GM21786 (cell line): Measurements from ENCODE around the gene GRID1.
"Not testable (repeated sequence)": the region's sequence is repeated elsewhere in the genome, so short reads cannot be mapped to it uniquely, and the experiment has no call there.

Source experiments
- ATAC-seq: cut with Tn5 transposase; IDR thresholded peaks from one replicate; pipeline ENCODE4 v1.9.1; 2021; ENCODE audit not compliant: unreplicated experiment

Gene GRID1

DNA sequence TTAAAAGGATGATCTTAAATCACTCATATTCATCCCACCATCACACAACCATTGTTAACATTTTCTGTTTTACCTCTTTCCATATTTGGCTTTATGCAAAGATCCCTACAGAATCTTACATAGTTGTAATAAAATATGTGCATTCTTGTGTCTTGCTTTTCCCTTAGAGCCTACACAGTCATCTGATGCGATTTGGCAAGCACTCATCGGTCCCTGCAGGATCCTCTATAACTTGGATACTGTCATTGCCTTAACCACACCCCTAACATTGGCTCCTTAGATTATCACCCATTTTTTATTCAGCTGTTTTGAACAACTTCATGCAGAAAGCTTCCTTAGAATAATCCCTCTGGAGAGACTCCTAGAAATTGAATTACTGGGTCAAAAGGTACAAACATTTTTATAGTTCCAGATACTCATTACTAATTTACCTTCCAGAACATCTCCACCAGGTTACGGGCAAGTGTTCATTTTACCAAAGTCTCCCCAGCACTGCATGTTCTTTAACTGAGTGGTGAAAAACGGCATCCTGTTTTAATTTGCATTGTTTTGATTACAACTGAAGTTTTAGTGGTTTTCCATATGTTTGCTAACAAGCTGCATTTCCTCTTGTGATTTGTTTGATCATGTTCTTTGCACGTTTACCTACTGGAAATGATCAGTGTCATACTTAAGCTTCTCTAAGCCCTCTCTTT lies 268.3 kb downstream of the GRID1 start:
- no peak for ATAC-seq

DNA sequence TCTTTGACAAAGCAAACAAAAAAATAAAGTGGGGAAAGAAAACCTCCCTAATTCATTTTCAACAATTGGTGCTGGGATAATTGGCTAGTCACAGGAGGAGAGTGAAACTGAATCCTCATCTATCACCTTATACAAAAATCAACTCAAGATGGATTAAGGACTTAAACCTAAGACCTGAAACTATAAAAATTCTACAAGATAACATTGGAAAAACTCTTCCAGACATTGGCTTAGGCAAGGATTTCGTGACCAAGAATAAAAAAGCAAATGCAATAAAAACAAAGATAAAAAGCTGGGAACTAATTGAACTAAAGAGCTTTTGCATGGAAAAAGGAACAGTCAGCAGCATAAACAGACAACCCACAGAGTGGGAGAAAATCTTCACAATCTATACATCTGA lies 271.5 kb downstream of the GRID1 start:
- not testable (repeated sequence) for ATAC-seq

GRCh38 chr10:86092311-86092710 lies 274.3 kb downstream of the GRID1 start:
- not testable (repeated sequence) for ATAC-seq

GRCh38 chr10:86091216-86091615 lies 275.4 kb downstream of the GRID1 start:
- no peak for ATAC-seq

GRCh38 chr10:86090807-86091206 lies 275.8 kb downstream of the GRID1 start:
- no peak for ATAC-seq

- no peak for ATAC-seq
Observed at GRCh38 chr10:86087716-86088115, 278.9 kb downstream of the GRID1 start.

DNA sequence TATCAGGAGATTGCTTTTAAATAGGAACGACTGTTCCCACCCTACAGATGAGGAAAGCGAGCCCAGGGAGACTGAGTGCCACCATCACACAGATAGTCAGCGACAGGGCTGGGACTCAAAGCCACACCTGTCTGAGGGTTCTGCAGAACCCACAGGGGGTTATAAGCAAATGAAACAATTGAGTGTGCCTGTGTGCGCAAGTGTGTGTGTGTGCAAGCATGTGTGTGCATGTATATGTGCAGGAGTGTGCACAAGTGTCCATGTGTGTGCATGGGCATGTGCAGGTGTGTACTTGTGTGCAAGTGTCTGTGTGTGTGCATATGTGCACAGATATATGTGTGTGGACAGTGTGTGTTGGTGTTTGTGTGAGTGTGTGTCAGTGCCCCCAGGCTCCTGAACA lies 280.2 kb downstream of the GRID1 start:
- ATAC-seq: no peak

- no peak for ATAC-seq
Observed at GRCh38 chr10:86085686-86086085, 280.9 kb downstream of the GRID1 start.

DNA sequence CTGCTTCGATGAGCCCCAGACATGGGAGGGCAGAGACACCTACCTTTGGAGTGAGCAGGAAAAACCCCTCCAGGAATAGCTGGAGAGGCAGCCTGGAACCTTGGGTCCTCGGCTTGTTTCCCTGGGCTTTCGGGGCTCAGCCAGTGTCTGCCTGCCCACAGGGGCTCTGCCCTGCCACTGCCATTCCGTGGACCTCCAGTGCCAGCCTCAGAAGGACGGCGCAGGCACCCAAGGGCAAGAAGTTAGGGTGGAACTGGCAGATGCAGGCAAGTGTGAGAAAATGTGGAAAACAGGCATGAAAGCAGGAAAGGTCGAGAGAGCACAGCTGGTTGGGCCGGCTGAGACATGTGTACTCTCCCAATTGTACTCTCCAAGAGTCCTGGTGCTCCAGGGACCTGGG lies 281.5 kb downstream of the GRID1 start:
- ATAC-seq: no peak

DNA sequence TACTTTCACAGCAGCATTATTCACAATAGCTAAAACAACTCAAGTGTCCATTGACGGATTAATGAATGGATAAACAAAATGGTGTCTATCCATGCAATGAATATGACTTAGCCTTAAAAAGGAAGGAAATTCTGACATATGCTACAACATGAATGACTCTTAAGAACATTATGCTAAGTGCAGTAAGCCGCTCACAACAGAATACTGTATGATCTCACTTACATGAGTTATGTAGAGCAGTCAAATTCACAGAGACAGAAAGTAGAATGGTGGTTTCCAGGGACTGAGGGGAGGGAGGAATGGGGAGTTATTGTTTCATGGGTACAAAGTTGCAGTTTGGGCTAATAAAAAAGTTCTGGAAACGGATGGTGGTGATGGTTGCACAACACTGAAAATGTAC lies 282.0 kb downstream of the GRID1 start:
- ATAC-seq: no peak

GRCh38 chr10:86083664-86084175 lies 282.9 kb downstream of the GRID1 start:
- no peak for ATAC-seq

- ATAC-seq: no peak
Observed at GRCh38 chr10:86083206-86083605, 283.4 kb downstream of the GRID1 start.

- ATAC-seq: no peak
Observed at GRCh38 chr10:86082556-86082955, 284.0 kb downstream of the GRID1 start.

DNA sequence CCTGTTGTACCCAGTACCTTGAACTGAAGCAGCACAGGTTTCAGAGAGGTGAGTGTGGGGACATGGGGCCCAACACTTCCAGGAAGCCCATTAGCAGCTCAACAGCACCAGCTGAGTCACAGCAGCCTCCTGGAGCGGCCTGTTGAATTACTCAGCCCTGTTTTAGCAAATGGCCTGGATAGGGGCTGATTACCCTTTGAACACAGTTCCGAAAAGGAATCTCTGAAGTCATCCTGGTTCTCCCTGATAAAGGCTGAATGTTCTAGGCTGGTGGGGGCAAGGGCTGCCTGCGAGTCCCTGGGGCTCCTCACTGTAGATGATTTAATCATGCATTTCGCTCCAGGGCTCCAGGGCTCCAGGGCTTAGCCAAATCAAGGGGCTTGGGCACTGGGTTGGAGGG lies 287.5 kb downstream of the GRID1 start:
- ATAC-seq: no peak

DNA sequence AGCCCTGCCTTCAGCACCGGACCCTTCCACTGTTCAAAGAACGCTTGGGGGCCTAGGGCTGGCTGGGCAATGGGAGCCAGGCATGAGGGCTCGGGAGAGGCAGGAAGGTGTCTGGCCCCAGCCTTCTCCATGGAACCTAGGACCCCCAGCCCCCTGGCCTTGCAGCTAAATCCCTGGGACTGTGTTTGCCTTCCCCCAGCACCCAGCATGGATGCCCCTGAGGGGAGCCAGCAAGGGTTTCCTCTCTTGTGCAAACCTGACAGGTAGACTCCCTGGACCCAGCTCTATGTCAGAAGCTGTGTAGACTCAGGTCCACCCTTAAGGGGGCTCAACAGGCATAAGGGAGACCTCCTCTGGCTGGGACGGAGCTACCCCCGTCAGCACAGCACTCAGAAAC lies 288.0 kb downstream of the GRID1 start:
- no peak for ATAC-seq

DNA sequence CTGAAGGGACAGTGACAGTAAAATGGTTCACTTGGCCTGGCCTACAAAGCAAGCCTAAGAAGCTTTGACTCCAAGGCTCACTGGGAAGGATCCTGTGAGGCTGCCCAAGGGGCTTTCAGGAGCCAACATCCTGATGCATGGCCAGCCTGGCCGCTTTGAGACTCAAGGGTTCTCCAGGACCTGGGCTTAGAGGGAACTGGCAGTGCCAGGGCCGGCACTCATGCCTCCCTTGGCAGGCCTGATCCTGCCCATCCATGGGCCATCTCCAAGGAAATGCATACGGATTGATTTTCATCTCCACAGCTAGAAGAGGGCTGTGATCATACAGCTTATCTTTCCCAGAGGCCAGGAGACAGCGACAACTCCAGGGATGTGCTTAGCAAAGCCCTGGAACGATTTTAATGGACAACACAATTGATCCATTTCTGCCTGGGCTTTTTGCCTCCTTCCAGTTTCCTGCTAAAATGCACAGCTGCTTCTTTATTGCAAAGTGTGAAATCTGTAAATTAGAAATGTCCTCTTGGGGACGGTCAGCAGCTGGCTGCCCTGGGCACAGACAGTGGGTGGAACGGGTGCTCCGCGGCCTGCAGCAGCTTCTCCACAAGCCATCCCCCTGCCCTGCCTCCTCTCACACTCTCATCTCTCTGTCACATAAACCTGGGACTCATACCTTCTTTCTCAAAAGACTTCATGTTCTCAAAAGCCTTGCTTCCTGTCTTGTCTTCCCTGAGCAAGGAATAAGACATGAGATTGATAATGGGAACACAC lies 288.5 kb downstream of the GRID1 start:
- no peak for ATAC-seq

DNA sequence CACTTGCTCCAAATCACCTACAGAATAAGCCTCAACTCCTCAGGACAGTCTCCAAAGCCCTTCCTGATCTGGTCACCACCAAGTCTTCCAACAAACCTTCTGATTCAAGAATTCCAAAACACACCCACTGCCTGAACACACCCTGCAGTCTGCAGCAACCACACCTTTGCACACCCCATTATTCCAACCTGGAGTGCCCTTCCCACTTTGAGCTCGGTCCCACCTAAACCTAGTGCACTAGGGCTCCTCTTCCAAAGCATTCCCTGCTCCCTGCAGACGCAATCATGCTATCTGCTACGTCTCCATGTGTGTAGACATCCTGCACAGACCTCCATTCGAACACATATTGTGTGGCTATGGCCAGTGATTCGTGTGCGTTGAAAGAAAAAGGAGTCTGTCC lies 289.3 kb downstream of the GRID1 start:
- ATAC-seq: no peak

DNA sequence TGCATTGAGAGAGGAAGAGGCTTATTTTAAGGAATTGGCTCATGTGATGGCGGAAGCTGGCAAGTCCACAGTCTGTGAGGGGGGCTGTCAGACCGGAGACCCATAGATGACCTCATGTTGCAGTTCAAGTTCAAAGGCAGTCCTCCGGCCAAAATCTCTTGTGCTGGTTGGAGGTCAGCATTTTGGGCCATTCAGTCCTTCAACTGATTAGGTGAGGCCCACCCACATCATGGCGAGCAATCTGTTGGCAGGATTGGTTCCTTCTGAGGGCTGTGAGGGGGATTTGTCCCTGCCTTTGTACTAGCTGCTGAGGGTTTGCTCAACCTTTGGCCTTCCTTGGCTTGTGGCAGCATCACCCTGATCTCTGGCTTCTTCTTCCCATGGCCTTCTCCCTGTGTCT lies 290.1 kb downstream of the GRID1 start:
- ATAC-seq: not testable (repeated sequence)

DNA sequence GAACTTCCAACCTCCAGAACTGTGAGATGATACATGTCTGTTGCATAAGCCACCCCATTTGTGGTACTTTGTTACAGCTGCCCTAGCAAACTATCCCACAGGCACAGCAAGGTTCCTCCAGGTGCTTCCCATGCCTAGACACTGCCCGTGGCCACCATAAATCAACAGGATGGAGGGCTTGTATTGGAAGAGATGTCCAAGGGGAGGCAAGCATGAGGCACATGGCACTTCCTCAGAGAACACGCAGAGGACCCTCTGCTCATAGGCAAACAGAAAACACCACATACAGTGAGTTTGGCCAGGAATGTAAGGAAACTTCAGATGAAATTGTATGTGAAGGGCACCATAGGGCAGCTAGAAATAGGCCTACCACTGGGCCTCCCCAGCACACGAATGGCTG lies 291.1 kb downstream of the GRID1 start:
- ATAC-seq: no peak

- ATAC-seq: no peak
Observed at GRCh38 chr10:86074294-86074693, 292.3 kb downstream of the GRID1 start.

DNA sequence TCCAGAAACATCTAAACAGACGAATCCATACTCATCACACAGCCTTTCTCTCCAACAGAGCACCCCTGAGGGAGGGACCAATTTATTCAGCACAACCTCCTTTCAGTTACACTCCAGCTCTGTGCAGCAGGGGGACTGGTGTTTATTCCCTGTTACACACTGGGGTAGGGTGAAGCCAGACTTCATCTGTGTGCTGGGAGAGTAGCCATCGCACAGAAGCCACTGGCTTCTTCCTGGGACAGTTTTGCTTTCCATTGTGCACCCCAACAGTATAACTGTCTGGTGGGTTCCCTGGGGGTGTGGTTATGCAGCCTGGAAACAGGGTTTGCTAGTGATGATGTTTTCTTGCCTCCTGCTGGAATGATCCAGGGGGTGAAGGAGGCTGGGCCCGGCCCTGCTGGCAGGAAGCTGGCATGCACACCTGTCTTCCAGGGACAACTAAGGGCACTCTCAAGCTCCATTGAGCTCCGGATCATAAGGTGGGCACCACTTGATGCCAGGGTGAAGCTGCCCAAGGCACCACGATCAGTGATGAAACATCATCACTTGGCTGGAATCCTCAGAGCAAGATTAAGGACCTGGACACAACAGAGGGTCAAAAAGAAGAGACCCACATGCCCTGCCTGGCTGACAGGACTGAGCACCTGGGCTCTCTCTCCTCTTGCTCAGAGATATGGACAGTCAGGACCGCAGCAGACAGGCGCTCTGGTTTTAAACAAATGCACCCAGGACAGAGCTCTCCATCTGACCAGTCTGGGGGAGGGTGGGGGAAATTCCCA lies 293.2 kb downstream of the GRID1 start:
- no peak for ATAC-seq

DNA sequence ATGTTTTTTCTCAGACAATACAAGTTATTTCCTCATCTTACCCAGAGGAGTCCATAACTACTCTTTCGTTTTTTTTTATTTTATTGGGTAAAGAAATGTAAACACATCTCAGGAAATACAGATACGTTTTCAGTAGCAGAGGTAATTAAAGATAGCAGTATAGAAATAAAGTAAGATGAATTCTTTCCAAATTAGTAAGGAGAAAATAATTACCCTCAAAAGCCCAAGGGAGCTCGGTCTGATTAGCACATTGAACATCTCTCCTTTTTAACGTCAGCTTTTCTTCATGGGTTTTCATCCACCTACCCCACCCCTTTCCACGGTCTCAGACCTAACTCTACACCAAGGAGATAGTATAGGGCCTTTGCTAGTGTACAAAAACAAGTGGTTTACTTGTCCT lies 294.2 kb downstream of the GRID1 start:
- ATAC-seq: no peak
